Ishikawa (cell line): ENCODE data around the gene EIF4B.

Experiments
- CREB1 ChIP-seq: IDR thresholded peaks from 2 replicates; pipeline ENCODE4 v1.6.1; 2012; ENCODE audit warnings: low read depth
- EGR1 ChIP-seq: IDR thresholded peaks from 2 replicates; pipeline ENCODE4 v1.6.1; 2012
- EP300 ChIP-seq: IDR thresholded peaks from 2 replicates; pipeline ENCODE4 v1.6.1; 2012; ENCODE audit warnings: borderline replicate concordance
- RAD21 ChIP-seq: IDR thresholded peaks from 2 replicates; pipeline ENCODE4 v1.6.1; 2012; ENCODE audit warnings: low read depth
- TCF12 ChIP-seq: IDR thresholded peaks from 2 replicates; pipeline ENCODE4 v1.6.1; 2012; ENCODE audit warnings: low read depth
- TEAD4 ChIP-seq: IDR thresholded peaks from 2 replicates; pipeline ENCODE4 v1.6.1; 2012
- YY1 ChIP-seq: IDR thresholded peaks from 2 replicates; pipeline ENCODE4 v1.6.1; 2012; ENCODE audit warnings: low read depth
- ZBTB7A ChIP-seq: IDR thresholded peaks from 2 replicates; pipeline ENCODE4 v1.6.1; 2012; ENCODE audit warnings: low read depth
- TF ChIP-seq, protein P1 (sequence below): IDR thresholded peaks from 2 replicates; pipeline ENCODE4 v1.6.1; 2012
- TF ChIP-seq, protein P2 (sequence below): IDR thresholded peaks from 2 replicates; pipeline ENCODE4 v1.6.1; 2012; ENCODE audit warnings: low read depth, mild to moderate bottlenecking
- TF ChIP-seq, protein P3 (sequence below): IDR thresholded peaks from 2 replicates; pipeline ENCODE4 v1.6.1; 2012

DNA sequence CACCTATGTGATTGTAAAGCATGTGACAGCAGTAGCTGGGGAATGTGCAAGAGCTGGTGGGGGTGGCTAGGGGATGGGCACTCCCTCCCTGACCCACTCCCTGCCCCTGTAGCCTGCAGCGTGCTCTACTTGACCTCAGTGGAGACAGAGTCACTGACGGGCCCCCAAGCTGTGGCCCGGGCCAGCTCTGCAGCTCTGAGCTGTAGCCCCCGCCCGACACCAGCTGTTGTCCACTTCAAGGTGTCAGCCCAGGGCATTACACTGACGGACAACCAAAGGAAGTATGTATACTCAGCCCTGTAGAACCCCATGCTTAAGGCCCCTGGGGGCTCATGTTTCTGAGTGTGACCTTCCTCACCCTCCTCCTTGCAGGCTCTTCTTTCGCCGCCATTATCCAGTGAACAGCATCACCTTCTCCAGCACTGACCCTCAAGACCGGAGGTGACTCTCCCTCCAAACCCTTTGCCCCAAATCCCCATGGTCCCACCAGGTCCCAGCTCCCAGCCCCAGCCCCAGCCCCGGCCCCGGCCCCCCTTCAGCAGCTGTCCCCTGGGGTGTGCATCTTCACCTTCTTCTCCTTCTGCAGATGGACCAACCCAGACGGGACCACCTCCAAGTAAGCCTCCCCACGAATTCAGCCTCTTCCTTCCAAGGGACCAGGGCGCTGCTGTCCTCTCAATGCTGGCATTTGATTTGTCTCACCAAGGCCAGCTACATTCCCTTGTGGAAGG is 56.9 kb downstream of the EIF4B start:
- TF ChIP-seq EP300 (no peak), CREB1 (no peak), TEAD4 (no peak), ZBTB7A (no peak), TCF12 (no peak), RAD21 (no peak), EGR1 (no peak), YY1 (no peak)
- TF ChIP-seq, protein P1, sequence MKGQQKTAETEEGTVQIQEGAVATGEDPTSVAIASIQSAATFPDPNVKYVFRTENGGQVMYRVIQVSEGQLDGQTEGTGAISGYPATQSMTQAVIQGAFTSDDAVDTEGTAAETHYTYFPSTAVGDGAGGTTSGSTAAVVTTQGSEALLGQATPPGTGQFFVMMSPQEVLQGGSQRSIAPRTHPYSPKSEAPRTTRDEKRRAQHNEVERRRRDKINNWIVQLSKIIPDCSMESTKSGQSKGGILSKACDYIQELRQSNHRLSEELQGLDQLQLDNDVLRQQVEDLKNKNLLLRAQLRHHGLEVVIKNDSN: no peak
- TF ChIP-seq, protein P2, sequence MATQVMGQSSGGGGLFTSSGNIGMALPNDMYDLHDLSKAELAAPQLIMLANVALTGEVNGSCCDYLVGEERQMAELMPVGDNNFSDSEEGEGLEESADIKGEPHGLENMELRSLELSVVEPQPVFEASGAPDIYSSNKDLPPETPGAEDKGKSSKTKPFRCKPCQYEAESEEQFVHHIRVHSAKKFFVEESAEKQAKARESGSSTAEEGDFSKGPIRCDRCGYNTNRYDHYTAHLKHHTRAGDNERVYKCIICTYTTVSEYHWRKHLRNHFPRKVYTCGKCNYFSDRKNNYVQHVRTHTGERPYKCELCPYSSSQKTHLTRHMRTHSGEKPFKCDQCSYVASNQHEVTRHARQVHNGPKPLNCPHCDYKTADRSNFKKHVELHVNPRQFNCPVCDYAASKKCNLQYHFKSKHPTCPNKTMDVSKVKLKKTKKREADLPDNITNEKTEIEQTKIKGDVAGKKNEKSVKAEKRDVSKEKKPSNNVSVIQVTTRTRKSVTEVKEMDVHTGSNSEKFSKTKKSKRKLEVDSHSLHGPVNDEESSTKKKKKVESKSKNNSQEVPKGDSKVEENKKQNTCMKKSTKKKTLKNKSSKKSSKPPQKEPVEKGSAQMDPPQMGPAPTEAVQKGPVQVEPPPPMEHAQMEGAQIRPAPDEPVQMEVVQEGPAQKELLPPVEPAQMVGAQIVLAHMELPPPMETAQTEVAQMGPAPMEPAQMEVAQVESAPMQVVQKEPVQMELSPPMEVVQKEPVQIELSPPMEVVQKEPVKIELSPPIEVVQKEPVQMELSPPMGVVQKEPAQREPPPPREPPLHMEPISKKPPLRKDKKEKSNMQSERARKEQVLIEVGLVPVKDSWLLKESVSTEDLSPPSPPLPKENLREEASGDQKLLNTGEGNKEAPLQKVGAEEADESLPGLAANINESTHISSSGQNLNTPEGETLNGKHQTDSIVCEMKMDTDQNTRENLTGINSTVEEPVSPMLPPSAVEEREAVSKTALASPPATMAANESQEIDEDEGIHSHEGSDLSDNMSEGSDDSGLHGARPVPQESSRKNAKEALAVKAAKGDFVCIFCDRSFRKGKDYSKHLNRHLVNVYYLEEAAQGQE: no peak
- TF ChIP-seq, protein P3, sequence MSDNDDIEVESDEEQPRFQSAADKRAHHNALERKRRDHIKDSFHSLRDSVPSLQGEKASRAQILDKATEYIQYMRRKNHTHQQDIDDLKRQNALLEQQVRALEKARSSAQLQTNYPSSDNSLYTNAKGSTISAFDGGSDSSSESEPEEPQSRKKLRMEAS: no peak
